ENCODE data around the gene CD82. TPM values are rescaled to one million over a fixed set of nuclear protein-coding genes. Genes with fewer than 3 reads are reported as not detected.

Gene CD82
- polyA plus RNA-seq, 1 donor (not counting 4 experiments of a cell fraction or from before 2014, with no cell fraction given) = 118 TPM

GRCh38 chr11:44565953-44566949 is 788 bp downstream of the CD82 start:
- FAIRE-seq = no peak
- H3K4me1 ChIP-seq (ENCODE audit: control insufficient read depth, extremely low read depth, insufficient read depth, low read length) = peaks cover 79% of the 10 kb centered on the region
- dilution Hi-C loops (cut with MboI; ENCODE audit: extremely low pct_ligation_motif_present, low sequenced_read_pairs) = no loop called here
- peak overlapping the region; percentile 97 for H3K4me2 ChIP-seq (ENCODE audit: control insufficient read depth, extremely low read depth, insufficient read depth, low read depth, low read length)
- H4K20me1 ChIP-seq (ENCODE audit: control insufficient read depth, extremely low read depth, insufficient read depth, low read length) = no peaks in the 10 kb centered on the region
- H3K79me2 ChIP-seq (ENCODE audit: control insufficient read depth, insufficient read depth, low read length) = peaks cover 51% of the 10 kb centered on the region
- no peaks in the 10 kb centered on the region for H3K27me3 ChIP-seq (ENCODE audit: control insufficient read depth, extremely low read depth, insufficient read depth, low read length)
- no peak for TF ChIP-seq CTCF (optimal IDR thresholded peaks at IDR 0.05 in 1 of 3, IDR thresholded peaks at IDR 0.05 in 1 of 3, conservative IDR thresholded peaks at IDR 0.05 in 1 of 3; ENCODE audit: extremely low read depth in 1 of 3, insufficient read depth in 2 of 3, low read length in 3 of 3)
- TF ChIP-seq EZH2 (IDR thresholded peaks at IDR 0.05; ENCODE audit: low read length) = no peak
- peaks cover 7 to 10% of the 10 kb centered on the region in 2 experiments for H3K36me3 ChIP-seq (ENCODE audit: control insufficient read depth in 2 of 2, extremely low read depth in 1 of 2, insufficient read depth in 2 of 2, low read length in 2 of 2)
- H2AFZ ChIP-seq (ENCODE audit: control insufficient read depth, low read length) = peak overlapping the region; percentile 42
- peak overlapping the region; percentile 89 for H3K27ac ChIP-seq (ENCODE audit: control insufficient read depth, insufficient read depth, low read length)
- H3K9me1 ChIP-seq (ENCODE audit: control insufficient read depth, extremely low read depth, insufficient read depth, low read length) = peaks cover 4% of the 10 kb centered on the region
- no peak for DNase-seq (ENCODE audit: low read depth, low spot score)
- H3K9me3 ChIP-seq (ENCODE audit: control insufficient read depth, low read depth, low read length) = no peaks in the 10 kb centered on the region
- H3K9ac ChIP-seq (ENCODE audit: control insufficient read depth, extremely low read depth, insufficient read depth, low read length) = peak overlapping the region; percentile 94
- peak overlapping the region; percentile 82 to 93 (median 90) for H3K4me3 ChIP-seq (ENCODE audit: control insufficient read depth in 2 of 3, extremely low read depth in 1 of 3, insufficient read depth in 2 of 3, low read depth in 1 of 3, low read length in 3 of 3)

- H3K4me3 ChIP-seq (ENCODE audit: control insufficient read depth in 2 of 3, extremely low read depth in 1 of 3, insufficient read depth in 2 of 3, low read depth in 1 of 3, low read length in 3 of 3) = peak overlapping the region; percentile 82 to 93 (median 90)
- no peak overlapping the region for H3K27ac ChIP-seq (ENCODE audit: control insufficient read depth, insufficient read depth, low read length)
- dilution Hi-C loops (cut with MboI; ENCODE audit: extremely low pct_ligation_motif_present, low sequenced_read_pairs) = no loop called here
- H3K9ac ChIP-seq (ENCODE audit: control insufficient read depth, extremely low read depth, insufficient read depth, low read length) = peak overlapping the region; percentile 94
- no peak overlapping the region for H2AFZ ChIP-seq (ENCODE audit: control insufficient read depth, low read length)
- DNase-seq (ENCODE audit: low read depth, low spot score) (no peak), FAIRE-seq (no peak)
- peaks cover 72% of the 10 kb centered on the region for H3K4me1 ChIP-seq (ENCODE audit: control insufficient read depth, extremely low read depth, insufficient read depth, low read length)
- H3K9me3 ChIP-seq (ENCODE audit: control insufficient read depth, low read depth, low read length) = no peaks in the 10 kb centered on the region
- no peaks in the 10 kb centered on the region for H4K20me1 ChIP-seq (ENCODE audit: control insufficient read depth, extremely low read depth, insufficient read depth, low read length)
- H3K27me3 ChIP-seq (ENCODE audit: control insufficient read depth, extremely low read depth, insufficient read depth, low read length) = no peaks in the 10 kb centered on the region
- H3K9me1 ChIP-seq (ENCODE audit: control insufficient read depth, extremely low read depth, insufficient read depth, low read length) = peaks cover 4% of the 10 kb centered on the region
- H3K79me2 ChIP-seq (ENCODE audit: control insufficient read depth, insufficient read depth, low read length) = peaks cover 58% of the 10 kb centered on the region
- H3K4me2 ChIP-seq (ENCODE audit: control insufficient read depth, extremely low read depth, insufficient read depth, low read depth, low read length) = peak overlapping the region; percentile 97
- TF ChIP-seq EZH2 (IDR thresholded peaks at IDR 0.05; ENCODE audit: low read length) (no peak), CTCF (optimal IDR thresholded peaks at IDR 0.05 in 1 of 3, IDR thresholded peaks at IDR 0.05 in 1 of 3, conservative IDR thresholded peaks at IDR 0.05 in 1 of 3; ENCODE audit: extremely low read depth in 1 of 3, insufficient read depth in 2 of 3, low read length in 3 of 3) (peak in 2 of 3 experiments; percentile 41 to 42)
- H3K36me3 ChIP-seq (ENCODE audit: control insufficient read depth in 2 of 2, extremely low read depth in 1 of 2, insufficient read depth in 2 of 2, low read length in 2 of 2) = peaks cover 9 to 10% of the 10 kb centered on the region in 2 experiments
These were observed 1.8 kb downstream of the CD82 start for GRCh38 chr11:44566952-44567875.
